Activated B cell treated with CpG ODN at 0.5 μM for 24 hours (primary cell): Measurements from ENCODE around the gene BRF1. TPM values are rescaled to one million over a fixed set of nuclear protein-coding genes. Genes with fewer than 3 reads are reported as not detected.

Experiments
- ATAC-seq: fragments of 200-7000 bp; cut with Tn5 transposase; one replicate; pipeline ENCODE4 v1.10.0; 2021; ENCODE audit warnings: low read depth, mild to moderate bottlenecking, moderate library complexity
- CTCF ChIA-PET: fragments of 350-600 bp; sonication (Branson Sonifier 250); formaldehyde crosslinking; loops from one replicate; lab custom pipeline; 2021; ENCODE audit warnings: antibody characterized with exemption; lab: Charles Lee
- POLR2A ChIA-PET: fragments of 350-600 bp; sonication (Branson Sonifier 250); formaldehyde crosslinking; loops from one replicate; lab custom pipeline; 2021; ENCODE audit warnings: antibody characterized with exemption; lab: Charles Lee
- DNase-seq: peaks from one replicate; pipeline ENCODE4 v3.0.0; 2022
- H3K27ac Mint-ChIP-seq: one replicate; pipeline ENCODE4 v1.8.0; 2020; ENCODE audit warnings: mixed read lengths
- H3K27me3 Mint-ChIP-seq: one replicate; pipeline ENCODE4 v1.8.0; 2021; ENCODE audit warnings: mixed read lengths
- H3K36me3 Mint-ChIP-seq: one replicate; pipeline ENCODE4 v1.8.0; 2021; ENCODE audit warnings: low read depth, mixed read lengths
- H3K4me1 Mint-ChIP-seq: one replicate; pipeline ENCODE4 v1.8.0; 2021; ENCODE audit warnings: mixed read lengths
- H3K4me3 Mint-ChIP-seq: one replicate; pipeline ENCODE4 v1.8.0; 2020; ENCODE audit warnings: mild to moderate bottlenecking, mixed read lengths
- H3K9me3 Mint-ChIP-seq: one replicate; pipeline ENCODE4 v1.8.0; 2020; ENCODE audit warnings: mixed read lengths
- intact Hi-C: fragments of 100-400 bp; cut with micrococcal nuclease; formaldehyde crosslinking; loops from one replicate; pipeline ENCODE4 v1.15.1; 2024
- total RNA-seq: library from RNA; stranded (reverse); gene quantifications from 2 replicates; pipeline ENCODE4 v1.2.3, GENCODE V29; 2022
- TF ChIP-seq, protein P1 (sequence below): fragments of 200-600 bp; IDR thresholded peaks from one replicate; pipeline ENCODE4 v1.8.0; 2022; ENCODE audit warnings: antibody characterized with exemption, mild to moderate bottlenecking

BRF1 gene
- total RNA-seq, 1 donor from 2014 or later = 32.8 TPM

DNA sequence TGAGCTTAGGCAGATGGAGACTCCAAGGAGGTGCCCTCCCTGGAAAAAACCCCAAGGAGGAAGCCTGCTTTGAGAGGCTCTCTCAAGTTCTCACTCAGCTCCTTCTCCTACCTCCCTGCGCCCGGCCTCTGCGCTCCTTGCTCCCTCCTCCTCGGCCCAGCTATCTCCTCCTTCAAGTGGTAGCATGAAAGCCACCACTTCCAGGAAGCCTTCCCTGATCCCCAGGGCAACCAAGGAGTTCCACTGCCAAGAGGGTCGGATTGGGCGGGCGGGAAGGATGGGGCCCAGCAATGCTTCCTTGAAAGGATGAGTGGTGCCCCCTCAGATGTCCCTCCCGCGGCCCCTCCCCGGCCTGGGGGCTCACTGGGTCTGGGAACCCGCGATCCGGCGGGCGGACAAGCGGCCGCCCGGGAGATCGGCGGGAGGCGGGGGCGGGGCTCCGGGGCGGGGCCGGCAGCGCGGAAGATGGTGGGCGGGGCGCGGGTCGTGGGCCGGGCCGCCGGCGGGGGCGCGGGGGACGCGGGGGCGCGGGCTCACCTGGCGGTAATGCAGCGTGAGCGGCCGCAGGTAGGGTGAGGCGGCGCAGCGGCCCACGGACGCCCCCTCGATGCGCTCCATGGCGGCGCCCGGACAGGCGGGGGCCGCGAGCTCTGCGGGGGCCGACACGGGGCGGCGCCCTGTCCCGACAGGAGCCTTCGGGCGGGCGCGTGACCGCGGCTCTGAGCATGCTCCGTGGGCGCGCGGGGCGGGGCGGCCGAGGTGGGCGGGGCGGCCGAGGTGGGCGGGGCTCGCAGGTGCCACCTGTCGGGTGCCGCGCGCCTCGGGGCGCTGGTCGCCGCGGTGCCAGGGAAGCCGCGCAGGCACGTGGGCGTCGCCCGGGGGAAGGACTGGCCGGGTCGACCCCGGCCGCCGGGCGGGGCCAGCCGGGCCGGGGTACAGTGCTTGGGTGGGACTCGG lies 119.9 kb downstream of the BRF1 start, which contains the start of gene NUDT14:
NUDT14 (minus strand) TSS at position 721 of the 957 bp plus-strand sequence; CDS start at position 618, 103 bp downstream.
- intact Hi-C loops = loop anchor here (1.0 to 5.0 kb wide), 3 partner anchors 89 to 134 kb away; partner anchors contain the start of gene BRF1
- peak; percentile 86 for DNase-seq
- ATAC-seq = peak; percentile 95
- Mint-ChIP-seq H3K27me3 (peaks cover 5% of the 10 kb centered on the region), H3K36me3 (no peaks in the 10 kb centered on the region), H3K27ac (no peak within 1 kb of the TSS), H3K4me3 (peak within 1 kb of the TSS; percentile 76), H3K4me1 (peaks cover 9% of the 10 kb centered on the region), H3K9me3 (no peaks in the 10 kb centered on the region)
- TF ChIP-seq, protein P1, sequence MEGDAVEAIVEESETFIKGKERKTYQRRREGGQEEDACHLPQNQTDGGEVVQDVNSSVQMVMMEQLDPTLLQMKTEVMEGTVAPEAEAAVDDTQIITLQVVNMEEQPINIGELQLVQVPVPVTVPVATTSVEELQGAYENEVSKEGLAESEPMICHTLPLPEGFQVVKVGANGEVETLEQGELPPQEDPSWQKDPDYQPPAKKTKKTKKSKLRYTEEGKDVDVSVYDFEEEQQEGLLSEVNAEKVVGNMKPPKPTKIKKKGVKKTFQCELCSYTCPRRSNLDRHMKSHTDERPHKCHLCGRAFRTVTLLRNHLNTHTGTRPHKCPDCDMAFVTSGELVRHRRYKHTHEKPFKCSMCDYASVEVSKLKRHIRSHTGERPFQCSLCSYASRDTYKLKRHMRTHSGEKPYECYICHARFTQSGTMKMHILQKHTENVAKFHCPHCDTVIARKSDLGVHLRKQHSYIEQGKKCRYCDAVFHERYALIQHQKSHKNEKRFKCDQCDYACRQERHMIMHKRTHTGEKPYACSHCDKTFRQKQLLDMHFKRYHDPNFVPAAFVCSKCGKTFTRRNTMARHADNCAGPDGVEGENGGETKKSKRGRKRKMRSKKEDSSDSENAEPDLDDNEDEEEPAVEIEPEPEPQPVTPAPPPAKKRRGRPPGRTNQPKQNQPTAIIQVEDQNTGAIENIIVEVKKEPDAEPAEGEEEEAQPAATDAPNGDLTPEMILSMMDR = no peak
- ChIA-PET POLR2A (interaction anchor here (0.6 to 1.7 kb wide), 7 partner anchors 14 to 1261 kb away, joined by 3 to 13 read pairs (median 3); partner anchors contain the start of genes PACS2 and TEX22), CTCF (interaction anchor here (0.8 kb wide), 1 partner anchor 237 kb away, joined by 3 read pairs; no protein-coding TSS in a partner anchor)

DNA sequence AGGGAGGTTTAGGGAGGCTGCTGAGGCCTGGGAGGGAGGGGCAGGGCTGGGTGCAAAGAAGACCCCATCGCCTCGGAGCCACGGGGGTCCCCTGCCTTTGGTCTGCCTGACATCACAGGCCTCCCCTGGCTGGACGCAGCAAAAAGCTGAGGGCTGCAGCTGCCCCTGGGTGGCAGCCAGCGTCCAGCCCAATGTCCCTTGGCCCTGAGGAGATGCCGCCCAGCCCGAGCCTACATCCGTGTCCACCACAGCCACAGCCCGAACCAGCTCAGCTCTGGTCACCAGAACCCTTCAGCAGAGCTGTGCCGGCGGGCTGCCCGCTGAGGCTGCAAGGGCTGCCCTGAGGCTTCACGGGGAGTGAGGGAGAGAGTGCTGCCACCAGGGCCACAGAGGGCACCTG lies 121.6 kb downstream of the BRF1 start:
- no peak overlapping the region for H3K27ac Mint-ChIP-seq
- DNase-seq = no peak
- no peaks in the 10 kb centered on the region for H3K9me3 Mint-ChIP-seq
- ChIA-PET CTCF (no interaction called here), POLR2A (interaction anchor here (0.9 kb wide), 1 partner anchor 10 kb away, joined by 3 read pairs; no protein-coding TSS in a partner anchor)
- no peak for ATAC-seq
- intact Hi-C loops = no loop called here
- TF ChIP-seq, protein P1 = no peak
- H3K36me3 Mint-ChIP-seq = no peaks in the 10 kb centered on the region
- H3K4me3 Mint-ChIP-seq = no peak overlapping the region
- peaks cover 2% of the 10 kb centered on the region for H3K27me3 Mint-ChIP-seq
- peaks cover 18% of the 10 kb centered on the region for H3K4me1 Mint-ChIP-seq

DNA sequence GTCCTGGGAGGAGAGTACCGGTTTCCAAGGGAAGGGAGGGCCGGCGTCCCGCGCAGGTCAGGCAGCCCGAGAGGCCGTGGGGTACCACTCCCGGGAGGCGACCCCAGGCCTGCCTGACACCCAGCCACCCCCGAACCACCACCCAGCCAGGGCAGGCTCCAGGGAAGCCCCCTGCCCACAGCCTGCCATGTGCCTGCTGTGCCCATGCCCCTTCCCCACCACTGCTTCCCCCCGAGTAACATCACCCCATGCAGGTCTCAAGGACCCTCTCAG lies 122.0 kb downstream of the BRF1 start:
- CTCF ChIA-PET = no interaction called here
- no peak overlapping the region for H3K4me3 Mint-ChIP-seq
- H3K27me3 Mint-ChIP-seq = peaks cover 2% of the 10 kb centered on the region
- no peaks in the 10 kb centered on the region for H3K9me3 Mint-ChIP-seq
- intact Hi-C loops = no loop called here
- TF ChIP-seq, protein P1 = no peak
- ATAC-seq (no peak), DNase-seq (no peak)
- POLR2A ChIA-PET = no interaction called here
- no peak overlapping the region for H3K27ac Mint-ChIP-seq
- H3K36me3 Mint-ChIP-seq = no peaks in the 10 kb centered on the region
- peaks cover 19% of the 10 kb centered on the region for H3K4me1 Mint-ChIP-seq

DNA sequence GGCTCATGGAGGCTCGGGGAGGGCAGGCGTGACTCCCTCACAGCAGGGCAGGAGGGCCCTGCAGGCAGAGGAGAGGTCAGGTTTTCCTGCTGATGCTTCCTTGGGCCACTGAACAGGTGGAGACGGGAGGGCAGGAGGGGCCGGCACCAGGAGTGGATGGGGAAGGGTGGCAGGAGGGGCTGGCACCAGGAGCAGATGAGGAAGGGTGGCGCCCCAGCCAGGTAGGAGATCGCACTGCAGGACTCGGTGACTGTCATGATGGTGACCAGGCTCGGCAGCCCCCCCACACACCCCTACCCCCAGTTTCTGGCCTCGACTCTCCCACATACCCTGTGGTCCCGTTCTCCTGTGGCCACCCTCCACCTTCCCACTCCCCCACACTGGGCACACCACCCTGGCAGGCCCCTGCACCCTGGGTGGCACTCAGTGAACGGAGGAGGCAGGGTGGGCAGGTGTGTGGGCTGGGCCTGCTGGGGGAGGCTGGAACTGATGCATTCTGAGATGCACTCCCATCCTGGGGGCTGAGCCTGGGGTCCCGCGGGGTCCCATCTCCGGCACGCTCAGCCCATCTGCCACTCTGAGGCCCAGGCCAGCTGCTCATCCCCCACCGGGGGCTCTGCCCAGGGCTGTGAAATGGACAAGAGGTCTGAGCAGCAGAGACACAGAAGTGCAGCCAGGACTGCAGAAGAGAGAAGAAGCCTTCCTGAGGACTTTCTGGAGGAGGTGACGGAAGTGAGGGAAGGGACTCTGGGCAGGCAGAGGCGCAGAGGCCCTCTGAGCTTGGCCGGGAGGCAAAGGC lies 122.5 kb downstream of the BRF1 start:
- POLR2A ChIA-PET = no interaction called here
- no peaks in the 10 kb centered on the region for H3K27me3 Mint-ChIP-seq
- ATAC-seq (no peak), DNase-seq (no peak)
- intact Hi-C loops = no loop called here
- no peak overlapping the region for H3K27ac Mint-ChIP-seq
- H3K4me1 Mint-ChIP-seq = peaks cover 19% of the 10 kb centered on the region
- no peaks in the 10 kb centered on the region for H3K9me3 Mint-ChIP-seq
- no peak overlapping the region for H3K4me3 Mint-ChIP-seq
- CTCF ChIA-PET = no interaction called here
- no peaks in the 10 kb centered on the region for H3K36me3 Mint-ChIP-seq
- TF ChIP-seq, protein P1 = no peak
